Measurements from ENCODE around the gene GRID2.

Gene GRID2

GRCh38 chr4:92333016-92333415 lies 29.2 kb downstream of the GRID2 start:
- TF ChIP-seq, protein P1, sequence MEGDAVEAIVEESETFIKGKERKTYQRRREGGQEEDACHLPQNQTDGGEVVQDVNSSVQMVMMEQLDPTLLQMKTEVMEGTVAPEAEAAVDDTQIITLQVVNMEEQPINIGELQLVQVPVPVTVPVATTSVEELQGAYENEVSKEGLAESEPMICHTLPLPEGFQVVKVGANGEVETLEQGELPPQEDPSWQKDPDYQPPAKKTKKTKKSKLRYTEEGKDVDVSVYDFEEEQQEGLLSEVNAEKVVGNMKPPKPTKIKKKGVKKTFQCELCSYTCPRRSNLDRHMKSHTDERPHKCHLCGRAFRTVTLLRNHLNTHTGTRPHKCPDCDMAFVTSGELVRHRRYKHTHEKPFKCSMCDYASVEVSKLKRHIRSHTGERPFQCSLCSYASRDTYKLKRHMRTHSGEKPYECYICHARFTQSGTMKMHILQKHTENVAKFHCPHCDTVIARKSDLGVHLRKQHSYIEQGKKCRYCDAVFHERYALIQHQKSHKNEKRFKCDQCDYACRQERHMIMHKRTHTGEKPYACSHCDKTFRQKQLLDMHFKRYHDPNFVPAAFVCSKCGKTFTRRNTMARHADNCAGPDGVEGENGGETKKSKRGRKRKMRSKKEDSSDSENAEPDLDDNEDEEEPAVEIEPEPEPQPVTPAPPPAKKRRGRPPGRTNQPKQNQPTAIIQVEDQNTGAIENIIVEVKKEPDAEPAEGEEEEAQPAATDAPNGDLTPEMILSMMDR (IDR thresholded peaks at IDR 0.05; ENCODE audit: borderline replicate concordance, control extremely low read depth, extremely low read depth, insufficient read depth, missing control alignments) = no peak
- in situ Hi-C loops (cut with MboI; ENCODE audit: low sequenced_read_pairs, unreplicated experiment) = no loop called here
- no peak for DNase-seq (ENCODE audit: low spot score)

DNA sequence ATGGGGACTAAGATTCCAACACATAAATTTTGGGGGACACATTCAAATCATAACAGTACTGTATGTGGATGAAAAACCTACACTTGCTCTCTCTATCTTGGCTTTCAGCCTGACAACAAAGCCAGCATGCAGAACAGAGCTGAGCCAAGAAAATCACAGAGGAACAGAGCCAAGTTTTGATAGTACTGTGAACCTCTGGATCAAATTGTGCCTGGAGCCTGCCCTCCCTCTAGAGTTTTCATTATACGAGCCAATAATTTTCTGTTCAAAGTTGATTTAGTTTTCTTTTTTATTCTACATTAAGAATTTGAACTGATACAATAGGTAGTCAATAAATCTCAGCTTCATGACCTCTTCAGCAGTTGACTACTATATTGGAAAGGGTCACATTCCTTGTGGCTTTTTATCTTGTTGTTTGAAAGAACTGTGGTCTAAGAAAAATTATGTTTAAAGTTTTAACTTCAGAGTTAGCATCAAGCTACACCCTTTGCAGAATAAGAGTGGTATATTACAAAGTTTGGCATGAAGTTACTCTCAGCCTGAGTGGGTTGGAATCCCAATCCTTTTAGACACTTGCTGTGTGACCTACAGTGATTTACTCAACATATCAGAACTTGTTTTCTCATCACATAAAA lies 31.1 kb downstream of the GRID2 start:
- DNase-seq (ENCODE audit: low spot score) = no peak
- TF ChIP-seq, protein P1 (IDR thresholded peaks at IDR 0.05; ENCODE audit: borderline replicate concordance, control extremely low read depth, extremely low read depth, insufficient read depth, missing control alignments) = no peak
- in situ Hi-C loops (cut with MboI; ENCODE audit: low sequenced_read_pairs, unreplicated experiment) = no loop called here

GRCh38 chr4:92339676-92340075 lies 35.9 kb downstream of the GRID2 start:
- no peak for DNase-seq (ENCODE audit: low spot score)
- in situ Hi-C loops (cut with MboI; ENCODE audit: low sequenced_read_pairs, unreplicated experiment) = no loop called here
- TF ChIP-seq, protein P1 (IDR thresholded peaks at IDR 0.05; ENCODE audit: borderline replicate concordance, control extremely low read depth, extremely low read depth, insufficient read depth, missing control alignments) = no peak

DNA sequence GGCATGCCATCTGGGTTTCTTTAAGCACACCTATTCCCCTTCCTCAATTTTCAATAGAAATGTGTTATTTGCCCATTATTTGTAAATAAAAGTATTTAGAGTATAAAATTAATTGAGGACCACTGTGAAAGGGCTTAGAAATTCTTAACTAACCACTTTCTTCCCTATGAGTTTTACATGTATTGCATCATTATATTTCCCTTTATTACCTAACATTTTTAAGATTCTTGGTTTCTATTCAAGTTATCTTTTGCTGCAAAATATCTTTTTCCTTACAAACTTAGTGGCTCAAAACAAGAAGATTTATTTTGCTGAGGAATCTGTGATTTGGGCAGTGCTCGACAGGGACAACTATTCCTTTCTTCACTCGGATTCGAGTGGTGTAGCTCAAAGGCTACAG lies 40.5 kb downstream of the GRID2 start:
- in situ Hi-C loops (cut with MboI; ENCODE audit: low sequenced_read_pairs, unreplicated experiment) = no loop called here
- TF ChIP-seq, protein P1 (IDR thresholded peaks at IDR 0.05; ENCODE audit: borderline replicate concordance, control extremely low read depth, extremely low read depth, insufficient read depth, missing control alignments) = no peak
- no peak for DNase-seq (ENCODE audit: low spot score)

DNA sequence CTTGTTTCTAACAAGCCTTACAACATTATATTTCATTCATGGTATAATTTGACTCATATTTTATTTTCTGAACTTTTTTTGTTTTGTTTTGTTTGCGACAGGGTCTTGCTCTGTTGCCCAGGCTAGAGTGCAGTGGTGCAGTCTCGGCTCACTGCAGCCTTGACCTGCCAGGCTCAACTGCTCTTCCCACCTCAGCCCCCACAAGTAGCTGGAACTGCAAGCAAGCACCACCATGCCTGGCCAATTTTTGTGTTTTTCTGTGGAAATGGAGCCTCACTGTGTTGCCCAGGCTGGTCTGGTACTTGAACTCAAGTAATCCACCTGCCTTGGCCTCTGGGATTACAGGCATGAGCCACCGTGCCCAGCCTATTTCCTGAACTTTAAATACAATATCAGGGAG lies 42.5 kb downstream of the GRID2 start:
- in situ Hi-C loops (cut with MboI; ENCODE audit: low sequenced_read_pairs, unreplicated experiment) = no loop called here
- no peak for DNase-seq (ENCODE audit: low spot score)
- TF ChIP-seq, protein P1 (IDR thresholded peaks at IDR 0.05; ENCODE audit: borderline replicate concordance, control extremely low read depth, extremely low read depth, insufficient read depth, missing control alignments) = no peak

GRCh38 chr4:92357966-92358365 lies 54.2 kb downstream of the GRID2 start:
- TF ChIP-seq, protein P1 (IDR thresholded peaks at IDR 0.05; ENCODE audit: borderline replicate concordance, control extremely low read depth, extremely low read depth, insufficient read depth, missing control alignments) = no peak

More at GRCh38 chr4:92357966-92358365, 54.2 kb downstream of the GRID2 start:
- DNase-seq (ENCODE audit: low spot score) = no peak
- in situ Hi-C loops (cut with MboI; ENCODE audit: low sequenced_read_pairs, unreplicated experiment) = no loop called here
